Loucy (cell line): ENCODE measurements around the gene RAB26.

Experiments
- H2AFZ ChIP-seq: fragments of 200-600 bp; sonication (generic); 2 replicates; pipeline ENCODE4 v1.6.0; 2016; ENCODE audit warnings: antibody characterized with exemption, mild to moderate bottlenecking, low read length, moderate library complexity
- H3F3A ChIP-seq: fragments of 200-600 bp; 2 replicates; pipeline ENCODE4 v1.6.0; 2016; ENCODE audit warnings: antibody characterized with exemption, low read depth, mild to moderate bottlenecking
- H3K27me3 ChIP-seq: fragments of 200-600 bp; sonication (generic); 2 replicates; pipeline ENCODE4 v1.6.1; 2014; ENCODE audit warnings: low read length, mild to moderate bottlenecking; ENCODE audit not compliant: insufficient read depth, poor library complexity, severe bottlenecking
- H3K36me3 ChIP-seq: fragments of 200-600 bp; sonication (generic); 2 replicates; pipeline ENCODE4 v1.6.1; 2016; ENCODE audit warnings: low read length; ENCODE audit not compliant: insufficient read depth
- H3K4me1 ChIP-seq: fragments of 200-600 bp; sonication (generic); 2 replicates; pipeline ENCODE4 v1.5.1; 2014; ENCODE audit warnings: low read length, mild to moderate bottlenecking; ENCODE audit not compliant: insufficient read depth, poor library complexity, severe bottlenecking
- H3K4me2 ChIP-seq: fragments of 200-600 bp; sonication (generic); 2 replicates; pipeline ENCODE4 v1.6.0; 2014; ENCODE audit warnings: antibody characterized with exemption, low read length, low read depth, mild to moderate bottlenecking; ENCODE audit not compliant: poor library complexity, severe bottlenecking
- H3K4me3 ChIP-seq: fragments of 200-600 bp; sonication (generic); 2 replicates; pipeline ENCODE4 v1.5.1; 2014; ENCODE audit warnings: low read length, mild to moderate bottlenecking, mixed read lengths; ENCODE audit not compliant: poor library complexity, severe bottlenecking
- H3K79me2 ChIP-seq: fragments of 200-600 bp; sonication (generic); 2 replicates; pipeline ENCODE4 v1.6.1; 2014; ENCODE audit warnings: low read length; ENCODE audit not compliant: insufficient read depth
- H3K9ac ChIP-seq: fragments of 200-600 bp; sonication (generic); 2 replicates; pipeline ENCODE4 v1.6.0; 2014; ENCODE audit warnings: mild to moderate bottlenecking, low read depth, low read length, moderate library complexity; ENCODE audit not compliant: poor library complexity, severe bottlenecking
- H3K9me2 ChIP-seq: fragments of 200-600 bp; sonication (generic); replicated peaks from 2 replicates; pipeline ENCODE4 v1.6.1; 2016; ENCODE audit warnings: low read depth, low read length, mixed read lengths
- H3K9me3 ChIP-seq: fragments of 200-600 bp; sonication (generic); 2 replicates; pipeline ENCODE4 v1.6.1; 2014; ENCODE audit warnings: mild to moderate bottlenecking, antibody characterized with exemption, low read length, low read depth; ENCODE audit not compliant: insufficient read depth
- H4K20me1 ChIP-seq: fragments of 200-600 bp; sonication (generic); 2 replicates; pipeline ENCODE4 v1.6.0; 2014; ENCODE audit warnings: antibody characterized with exemption, low read length, mild to moderate bottlenecking; ENCODE audit not compliant: insufficient read depth, poor library complexity, severe bottlenecking
- EZH2phosphoT487 ChIP-seq: fragments of 200-600 bp; IDR thresholded peaks from 2 replicates; pipeline ENCODE4 v1.6.1; 2018; ENCODE audit warnings: antibody characterized with exemption, mild to moderate bottlenecking, moderate library complexity, borderline replicate concordance
- TF ChIP-seq, protein P1 (sequence below): fragments of 200-600 bp; sonication (generic); conservative IDR thresholded peaks from 2 replicates; pipeline ENCODE4 v1.5.1; 2014; ENCODE audit warnings: mild to moderate bottlenecking, antibody characterized with exemption, low read length

RAB26 gene

GRCh38 chr16:2167068-2167638 is 18.7 kb downstream of the RAB26 start:
- H3K36me3 ChIP-seq = no peaks in the 10 kb centered on the region
- H3K4me1 ChIP-seq = no peaks in the 10 kb centered on the region
- H3K9ac ChIP-seq = no peak overlapping the region
- H3F3A ChIP-seq = no peaks in the 10 kb centered on the region
- no peak overlapping the region for H3K4me3 ChIP-seq
- H3K9me2 ChIP-seq = no peaks in the 10 kb centered on the region
- H3K79me2 ChIP-seq = peaks cover 16% of the 10 kb centered on the region; the same call in 1 of the 2 replicates
- no peaks in the 10 kb centered on the region for H3K9me3 ChIP-seq
- H3K4me2 ChIP-seq = no peak overlapping the region
- no peaks in the 10 kb centered on the region for H4K20me1 ChIP-seq
- no peak overlapping the region for H2AFZ ChIP-seq
- TF ChIP-seq, protein P1, sequence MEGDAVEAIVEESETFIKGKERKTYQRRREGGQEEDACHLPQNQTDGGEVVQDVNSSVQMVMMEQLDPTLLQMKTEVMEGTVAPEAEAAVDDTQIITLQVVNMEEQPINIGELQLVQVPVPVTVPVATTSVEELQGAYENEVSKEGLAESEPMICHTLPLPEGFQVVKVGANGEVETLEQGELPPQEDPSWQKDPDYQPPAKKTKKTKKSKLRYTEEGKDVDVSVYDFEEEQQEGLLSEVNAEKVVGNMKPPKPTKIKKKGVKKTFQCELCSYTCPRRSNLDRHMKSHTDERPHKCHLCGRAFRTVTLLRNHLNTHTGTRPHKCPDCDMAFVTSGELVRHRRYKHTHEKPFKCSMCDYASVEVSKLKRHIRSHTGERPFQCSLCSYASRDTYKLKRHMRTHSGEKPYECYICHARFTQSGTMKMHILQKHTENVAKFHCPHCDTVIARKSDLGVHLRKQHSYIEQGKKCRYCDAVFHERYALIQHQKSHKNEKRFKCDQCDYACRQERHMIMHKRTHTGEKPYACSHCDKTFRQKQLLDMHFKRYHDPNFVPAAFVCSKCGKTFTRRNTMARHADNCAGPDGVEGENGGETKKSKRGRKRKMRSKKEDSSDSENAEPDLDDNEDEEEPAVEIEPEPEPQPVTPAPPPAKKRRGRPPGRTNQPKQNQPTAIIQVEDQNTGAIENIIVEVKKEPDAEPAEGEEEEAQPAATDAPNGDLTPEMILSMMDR = no peak
- TF ChIP-seq EZH2phosphoT487 = no peak
- no peaks in the 10 kb centered on the region for H3K27me3 ChIP-seq

DNA sequence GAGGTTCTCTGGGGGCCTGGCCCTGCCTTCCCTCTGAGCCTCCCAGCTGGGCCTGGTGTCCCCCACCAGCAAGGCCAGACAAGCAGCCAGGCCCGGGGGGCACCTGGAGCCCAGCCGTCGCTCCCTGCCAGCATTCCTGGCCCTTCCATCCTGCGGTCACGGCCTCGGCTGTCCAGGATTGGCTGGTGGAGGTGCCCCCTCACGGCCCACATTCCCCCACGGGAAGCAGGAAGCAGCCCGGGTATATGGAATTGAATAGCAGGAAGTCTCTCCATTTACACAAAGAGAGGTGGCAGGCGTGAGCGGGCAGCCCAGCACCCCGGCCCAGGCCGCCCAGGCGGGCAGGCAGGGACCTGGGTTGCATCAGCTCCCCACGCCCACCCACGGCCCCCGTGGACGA is 21.7 kb downstream of the RAB26 start:
- Histone ChIP-seq H3K9me2 (no peaks in the 10 kb centered on the region), H3F3A (no peaks in the 10 kb centered on the region), H3K79me2 (no peaks in the 10 kb centered on the region), H3K4me1 (no peaks in the 10 kb centered on the region), H3K27me3 (no peaks in the 10 kb centered on the region), H3K9ac (no peak overlapping the region), H3K4me3 (no peak overlapping the region), H3K36me3 (no peaks in the 10 kb centered on the region; the same call in 1 of the 2 replicates), H3K9me3 (no peaks in the 10 kb centered on the region), H3K4me2 (no peak overlapping the region), H2AFZ (no peak overlapping the region), H4K20me1 (no peaks in the 10 kb centered on the region)
- TF ChIP-seq, protein P1 = no peak
- TF ChIP-seq EZH2phosphoT487 = no peak

DNA sequence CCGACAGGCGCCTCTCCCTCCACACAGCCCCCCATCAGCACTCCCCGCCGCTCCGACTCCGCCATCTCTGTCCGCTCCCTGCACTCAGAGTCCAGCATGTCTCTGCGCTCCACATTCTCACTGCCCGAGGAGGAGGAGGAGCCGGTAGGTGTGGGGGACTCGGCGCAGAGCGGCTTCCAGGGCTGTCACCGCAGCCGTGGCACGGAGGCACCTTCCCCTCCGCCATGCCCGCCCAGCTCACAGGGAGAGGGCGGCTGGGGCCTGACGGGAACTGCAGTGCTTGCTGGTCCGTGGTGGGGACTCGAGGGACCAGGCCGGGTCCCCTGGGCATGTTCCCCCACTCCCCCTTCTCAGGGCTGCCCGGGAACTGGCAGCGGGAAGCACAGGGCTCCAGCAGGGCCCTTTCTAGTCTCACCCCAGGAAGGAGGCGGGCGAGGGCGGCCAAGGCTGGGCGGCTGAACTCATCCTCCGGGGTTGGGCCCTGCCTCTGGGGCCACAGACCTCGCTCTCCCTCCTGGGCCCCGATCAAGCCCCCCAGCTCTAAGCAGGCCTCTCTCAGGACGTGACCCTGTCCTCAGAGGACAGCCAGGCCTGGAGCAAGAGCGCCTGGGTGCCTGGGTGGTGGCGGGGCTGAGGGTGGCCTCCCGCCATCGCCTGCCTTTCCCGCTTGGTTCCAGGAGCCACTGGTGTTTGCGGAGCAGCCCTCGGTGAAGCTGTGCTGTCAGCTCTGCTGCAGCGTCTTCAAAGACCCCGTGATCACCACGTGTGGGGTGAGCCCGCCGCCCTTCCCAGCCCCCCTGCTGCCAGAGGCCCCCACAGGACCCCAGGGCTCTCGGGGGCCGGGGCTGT is 22.4 kb downstream of the RAB26 start:
- Histone ChIP-seq H3K9me2 (no peaks in the 10 kb centered on the region), H3K9me3 (no peaks in the 10 kb centered on the region), H3K9ac (no peak overlapping the region), H3K79me2 (no peaks in the 10 kb centered on the region), H3K4me1 (no peaks in the 10 kb centered on the region), H3K4me3 (no peak overlapping the region), H3K27me3 (no peaks in the 10 kb centered on the region), H4K20me1 (no peaks in the 10 kb centered on the region), H3K4me2 (no peak overlapping the region), H3F3A (no peaks in the 10 kb centered on the region), H3K36me3 (no peaks in the 10 kb centered on the region; the same call in 1 of the 2 replicates), H2AFZ (no peak overlapping the region)
- no peak for TF ChIP-seq EZH2phosphoT487
- TF ChIP-seq, protein P1 = no peak
